GM18868 (cell line): ENCODE results near the gene TCF4.

ENCODE experiments used
- ATAC-seq: cut with Tn5 transposase; IDR thresholded peaks from one replicate; pipeline ENCODE4 v1.9.1; 2021; ENCODE audit warnings: mild to moderate bottlenecking, moderate library complexity; ENCODE audit not compliant: unreplicated experiment

Gene TCF4

GRCh38 chr18:55272510-55273243 is 315.3 kb downstream of the TCF4 start:
- no peak for ATAC-seq

DNA sequence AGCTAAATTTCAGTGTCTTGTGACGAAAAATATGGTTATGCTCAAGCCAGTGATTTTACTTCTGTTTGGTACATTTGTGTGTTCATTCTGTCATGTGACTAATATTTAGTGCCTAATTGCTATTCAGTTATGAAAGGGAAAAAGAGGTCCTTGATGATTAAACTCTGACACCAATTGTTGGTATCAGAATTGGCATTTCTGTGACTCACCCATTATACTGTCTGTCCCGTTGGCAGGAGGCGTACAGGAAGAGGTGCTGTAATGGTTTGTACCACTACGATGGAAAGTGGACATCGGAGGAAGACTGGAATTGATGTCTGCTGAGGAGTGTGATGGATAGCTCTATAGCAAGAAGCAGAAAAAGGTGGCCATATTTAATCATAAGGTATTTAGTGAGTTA is 318.4 kb downstream of the TCF4 start:
- ATAC-seq, result no peak

DNA sequence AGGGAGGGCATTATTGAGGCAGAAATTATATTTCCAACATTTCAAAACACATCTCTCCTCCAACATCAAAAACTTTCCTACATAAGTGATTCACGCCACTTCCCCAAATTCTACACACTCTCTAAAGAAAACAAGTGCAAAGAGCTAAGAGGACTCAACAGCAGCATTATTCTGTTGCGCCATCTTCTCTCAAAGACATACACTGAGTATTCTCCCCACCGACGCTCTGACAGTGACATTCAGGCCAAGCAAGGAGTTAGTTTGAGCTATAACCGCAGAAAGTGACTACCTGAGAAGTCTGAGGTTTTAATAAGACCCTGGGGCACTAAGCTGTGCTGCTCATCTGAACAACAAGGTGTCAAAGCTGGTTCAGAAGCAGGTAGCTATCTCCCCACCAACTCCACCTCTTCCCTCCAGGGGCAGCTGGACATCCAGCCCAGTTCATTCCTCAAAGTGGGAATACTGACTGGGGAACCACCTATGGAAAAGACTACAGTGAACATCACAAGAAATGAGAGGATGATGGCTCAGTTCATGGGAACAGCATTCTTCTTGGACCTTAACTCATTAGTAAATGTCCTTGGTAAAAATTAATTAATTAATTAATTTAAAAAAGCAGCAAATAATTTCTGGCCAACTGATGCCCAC is 319.2 kb downstream of the TCF4 start:
- peak; percentile 69 for ATAC-seq

DNA sequence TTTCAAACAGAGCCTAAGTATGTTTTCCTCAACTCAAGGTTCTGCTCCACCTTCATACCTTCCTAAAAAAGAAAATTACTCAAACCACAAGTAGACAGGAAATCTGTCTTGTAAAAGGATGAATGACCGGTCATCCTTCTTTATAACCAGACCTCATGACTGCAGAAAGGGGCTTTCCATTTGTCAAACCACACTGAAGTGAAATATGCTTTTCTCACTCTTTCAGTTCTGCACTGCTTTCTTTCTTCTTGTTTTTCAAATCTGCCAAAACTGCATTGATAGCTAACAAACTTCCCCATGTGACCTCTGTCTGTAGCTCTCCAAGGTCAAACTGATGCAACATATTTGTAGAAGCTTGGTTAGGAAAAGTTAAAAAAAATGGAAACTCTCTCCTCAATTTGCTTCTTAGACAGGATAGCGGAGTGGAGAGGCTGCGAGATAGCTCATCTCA is 319.8 kb downstream of the TCF4 start:
- ATAC-seq, result peak; percentile 74

GRCh38 chr18:55266981-55267380 is 321.0 kb downstream of the TCF4 start:
- no peak for ATAC-seq

- ATAC-seq, result peak; percentile 29
Measured at GRCh38 chr18:55265984-55266383, 322.0 kb downstream of the TCF4 start.

DNA sequence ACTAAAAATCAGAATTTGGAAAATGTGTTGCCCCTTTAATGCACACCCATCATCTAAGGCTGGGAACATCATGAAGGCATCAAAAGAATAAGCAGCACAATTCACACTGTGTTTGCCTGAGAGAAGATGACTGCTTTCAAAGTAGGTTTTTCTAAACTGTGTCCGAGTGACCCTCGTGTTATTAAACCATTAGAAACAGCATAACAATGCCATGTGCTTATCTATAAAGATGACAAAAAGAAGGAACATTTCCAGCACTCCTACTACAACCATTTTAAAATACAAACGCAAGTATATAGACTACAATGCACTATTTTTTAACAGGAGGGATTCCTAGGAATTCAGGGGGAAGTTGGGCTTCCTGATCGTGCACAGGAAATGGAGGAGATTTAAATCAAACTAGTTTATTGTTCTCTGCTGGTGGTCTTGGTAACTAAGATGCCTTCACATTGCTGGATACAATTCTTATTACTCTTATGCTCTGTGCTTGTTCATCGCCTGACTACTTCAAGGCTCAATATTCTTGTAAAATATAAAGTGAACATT is 322.8 kb downstream of the TCF4 start:
- ATAC-seq, result no peak

DNA sequence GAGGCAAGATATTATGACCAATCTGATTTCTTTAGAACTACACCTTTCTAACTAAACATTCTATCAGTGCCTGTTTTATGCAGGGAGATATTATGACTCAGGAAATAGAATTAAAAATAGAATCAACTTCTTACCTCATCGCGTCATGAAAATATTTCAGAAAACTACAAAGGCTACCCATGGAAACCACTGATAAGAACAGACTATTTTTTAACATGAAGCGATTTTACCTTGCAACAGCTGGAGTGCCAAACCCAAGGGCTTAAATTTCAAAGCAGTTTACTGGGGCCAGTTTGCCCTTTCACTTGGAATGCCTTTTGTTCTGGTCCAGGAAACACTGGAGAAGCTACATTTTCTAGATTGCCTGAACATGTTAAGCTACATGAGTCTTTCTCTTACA is 323.9 kb downstream of the TCF4 start:
- peak; percentile 19 for ATAC-seq

DNA sequence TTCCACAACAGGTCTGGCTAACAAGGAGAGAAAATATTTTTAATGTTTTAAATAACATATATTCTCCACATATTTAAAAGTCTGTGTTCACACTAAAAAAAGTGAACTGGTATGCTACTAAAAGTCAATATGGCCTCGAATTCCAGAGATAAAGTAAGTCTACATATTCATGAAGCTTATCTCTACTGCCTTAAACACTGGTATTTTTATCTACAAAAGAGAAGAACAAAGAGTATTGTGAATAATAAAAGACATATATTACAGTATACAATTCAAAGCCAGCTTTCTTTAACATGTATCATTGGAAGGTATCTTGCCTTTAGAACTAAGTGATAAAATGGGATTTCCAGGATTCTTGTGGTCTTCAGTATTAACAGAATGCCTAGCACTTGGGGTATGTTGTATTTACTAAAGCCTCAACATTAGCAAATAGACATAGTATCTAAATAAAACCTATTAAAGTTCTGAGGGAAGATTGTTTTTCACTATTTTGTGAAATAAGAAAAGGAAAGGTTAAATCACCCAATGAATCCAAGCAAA is 325.9 kb downstream of the TCF4 start:
- ATAC-seq, result no peak

DNA sequence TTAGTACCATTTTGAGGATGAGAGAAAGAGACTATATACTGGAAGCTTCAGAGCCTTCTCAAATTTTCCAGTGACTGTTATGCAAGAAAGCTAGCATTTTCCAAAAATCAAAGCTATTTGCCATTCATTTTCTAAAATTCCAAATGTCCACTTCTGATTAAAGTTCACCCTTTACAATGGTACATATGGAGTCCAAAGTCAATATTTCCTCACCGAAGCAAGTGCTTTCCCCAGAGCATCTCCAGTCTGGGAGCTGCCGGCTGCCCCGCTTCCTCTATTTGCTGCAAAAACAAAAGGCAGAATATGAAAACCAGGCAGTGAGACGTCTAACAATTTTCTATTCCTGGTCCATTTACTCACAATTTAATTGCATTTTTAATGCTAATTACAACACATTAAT is 326.7 kb downstream of the TCF4 start:
- no peak for ATAC-seq

DNA sequence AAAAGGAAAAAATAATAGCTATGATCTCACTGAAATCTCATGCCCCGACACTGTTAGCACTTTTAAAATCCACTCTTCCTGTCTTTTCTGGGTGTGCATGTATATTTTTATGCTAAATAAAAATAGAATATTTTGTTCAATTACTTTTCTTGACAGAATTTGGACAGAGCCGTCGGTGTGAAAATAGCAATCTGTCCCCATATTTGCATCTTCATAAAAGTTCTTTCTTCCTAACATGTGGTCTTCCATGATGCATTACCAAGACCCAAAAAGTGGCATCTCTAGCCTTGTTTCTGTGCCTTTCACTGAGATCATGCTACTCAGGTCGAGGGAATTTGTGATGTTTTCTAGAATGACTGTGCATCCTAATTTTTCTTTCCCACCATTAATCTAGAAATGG is 329.9 kb downstream of the TCF4 start:
- ATAC-seq, result no peak

- ATAC-seq, result no peak
Measured at GRCh38 chr18:55256929-55257289, 331.1 kb downstream of the TCF4 start.

DNA sequence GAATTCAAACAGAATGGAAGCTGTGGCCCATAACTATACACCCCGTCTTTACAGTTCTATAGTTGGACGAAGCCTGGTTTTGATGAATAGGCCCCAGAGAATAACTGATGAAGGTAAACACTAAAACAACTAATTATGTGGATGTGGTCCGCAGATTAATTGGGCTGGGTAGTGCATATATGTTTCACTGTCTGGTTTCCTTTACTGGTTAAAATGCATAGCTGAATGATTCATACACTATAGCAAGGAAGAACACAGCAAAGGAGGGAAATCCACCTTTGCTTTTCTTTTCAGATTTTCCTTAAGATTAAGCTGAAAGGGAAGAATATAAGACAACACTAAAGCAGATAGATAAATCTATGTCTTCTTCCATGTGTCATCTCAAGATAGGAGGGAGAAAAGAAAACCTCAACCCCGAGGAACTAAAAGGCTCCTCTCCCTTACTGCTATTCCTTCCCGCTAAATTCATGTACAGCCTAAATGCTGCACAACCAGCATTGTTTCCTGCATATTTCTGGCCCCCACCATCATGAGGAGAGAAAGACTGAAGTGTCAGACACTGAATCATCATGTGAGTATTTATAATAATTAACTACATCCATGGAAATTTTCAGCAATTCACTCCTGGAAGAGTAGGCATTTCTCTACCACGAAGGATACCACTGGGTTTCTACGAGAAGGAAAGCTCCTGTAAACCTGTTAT is 331.6 kb downstream of the TCF4 start:
- no peak for ATAC-seq

- ATAC-seq, result no peak
Measured at GRCh38 chr18:55253814-55254213, 334.2 kb downstream of the TCF4 start.

GRCh38 chr18:55252901-55253300 is 335.1 kb downstream of the TCF4 start:
- peak; percentile 20 for ATAC-seq

DNA sequence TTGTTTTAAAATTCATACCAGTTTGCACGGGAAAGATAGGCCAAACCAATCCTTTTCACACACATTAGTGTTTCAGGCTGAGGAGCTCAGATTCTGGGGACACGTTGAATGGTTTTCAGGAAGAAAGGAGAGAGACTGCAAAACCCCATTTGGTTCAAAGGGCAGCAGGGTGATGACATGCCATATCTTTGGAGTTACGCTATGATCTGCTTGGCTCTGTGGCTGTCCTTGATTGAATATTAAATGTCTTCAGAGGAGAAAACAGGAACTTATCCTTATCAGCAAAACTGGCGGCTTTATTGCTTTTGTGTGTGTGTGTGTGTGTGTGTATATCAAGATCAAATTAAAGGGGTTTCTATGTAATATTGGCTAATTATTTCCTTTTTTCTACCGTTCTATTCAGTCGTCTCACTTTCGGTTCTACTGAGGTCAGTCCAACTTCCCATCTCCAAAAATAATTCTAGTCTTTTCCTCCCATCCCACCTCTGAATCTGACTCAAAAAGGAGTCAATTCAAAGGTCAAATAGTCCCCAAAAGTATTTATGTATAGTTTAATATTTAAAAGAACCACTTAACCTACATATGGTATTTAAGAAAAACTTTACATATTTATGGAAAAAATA is 335.8 kb downstream of the TCF4 start:
- no peak for ATAC-seq

DNA sequence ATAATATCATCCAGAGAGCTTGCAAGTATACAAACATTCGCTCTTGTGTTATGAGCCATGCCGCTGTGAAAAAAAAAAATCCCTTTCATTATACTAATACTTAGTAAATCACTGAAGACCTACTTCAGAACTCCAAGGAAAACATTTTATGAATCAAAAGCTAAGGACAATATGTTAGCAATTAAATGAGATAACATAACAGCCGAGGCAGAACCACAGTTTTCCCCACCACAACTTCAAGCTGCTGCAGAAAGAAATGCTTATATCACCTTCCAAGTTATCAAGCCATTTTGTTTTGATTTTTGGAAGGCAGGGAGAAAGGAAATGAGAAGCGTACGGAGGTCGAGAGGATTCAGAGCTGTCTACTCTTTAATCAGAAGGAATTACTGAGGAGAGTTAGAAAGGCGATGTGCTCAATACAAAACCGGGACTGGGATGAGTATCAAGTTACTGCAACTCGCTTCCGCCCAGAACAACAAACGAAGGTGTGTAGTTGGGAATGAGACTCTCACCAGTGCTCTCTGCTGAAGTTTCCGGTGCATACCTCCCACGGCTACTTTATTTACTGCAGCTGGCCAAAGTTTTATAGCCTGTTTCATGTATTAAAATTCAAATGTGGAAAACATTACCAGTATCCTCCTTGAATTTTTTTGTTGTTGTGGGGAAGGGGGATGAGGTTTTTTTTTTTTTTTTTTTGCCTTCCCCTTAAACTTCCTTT is 336.6 kb downstream of the TCF4 start:
- no peak for ATAC-seq

DNA sequence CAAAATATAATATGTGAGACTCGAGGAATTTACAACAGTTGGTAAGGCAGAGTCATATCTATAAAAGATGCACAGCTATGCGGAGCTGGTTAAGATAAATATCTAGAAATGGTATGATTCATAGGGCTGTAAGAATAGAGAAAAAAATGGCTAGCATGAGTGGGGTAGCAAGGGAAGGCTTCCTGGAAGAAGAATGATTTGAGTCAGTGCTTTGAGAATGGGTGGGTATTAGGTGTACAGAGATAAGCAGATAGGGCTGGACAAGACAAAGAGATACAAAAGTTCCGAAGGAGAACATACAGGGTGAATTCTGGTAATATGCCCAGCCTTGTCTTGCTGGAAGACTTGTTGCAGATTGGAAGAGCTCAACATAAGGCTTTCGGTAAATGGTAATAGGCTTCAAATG is 337.2 kb downstream of the TCF4 start:
- peak; percentile 42 for ATAC-seq

DNA sequence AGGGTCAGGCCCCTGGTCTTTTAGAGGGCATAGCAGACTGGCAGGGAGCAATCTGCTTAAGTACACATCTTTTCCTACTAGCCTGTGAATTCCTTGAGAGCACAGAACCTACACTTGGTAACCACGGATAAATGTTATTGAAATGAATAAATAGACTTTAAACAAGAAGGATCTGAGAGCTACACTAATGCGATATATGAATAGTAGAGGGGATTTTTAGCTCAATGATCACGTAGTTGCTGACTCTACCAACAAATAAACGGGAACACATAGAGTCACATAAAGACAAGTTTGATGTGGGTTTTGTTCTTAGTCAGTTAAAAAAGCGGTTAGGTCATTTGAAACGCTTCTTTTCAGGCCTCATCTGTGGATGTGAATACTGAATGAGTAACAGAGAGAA is 338.4 kb downstream of the TCF4 start:
- peak; percentile 68 for ATAC-seq

GRCh38 chr18:55248495-55248894 is 339.5 kb downstream of the TCF4 start:
- peak; percentile 32 for ATAC-seq
